Activated naive CD4-positive, alpha-beta T cell treated with anti-CD3 and anti-CD28 coated beads, Interleukin-2, amount 10 ng/mL, durations not matched to agents 7 days and 5 days (primary cell): Measurements from ENCODE around the gene ASTN2.

Experiments
- CTCF ChIA-PET: fragments of 350-600 bp; sonication (Branson Sonifier 250); formaldehyde crosslinking; loops from one replicate; lab custom pipeline; 2021; ENCODE audit warnings: antibody characterized with exemption; lab: Charles Lee
- DNase-seq: peaks from one replicate; pipeline ENCODE4 v3.0.0-alpha.2; 2020
- H3K27ac Mint-ChIP-seq: one replicate; pipeline ENCODE4 v1.8.0; 2021; ENCODE audit warnings: mild to moderate bottlenecking, moderate library complexity, mixed read lengths
- H3K27me3 Mint-ChIP-seq: one replicate; pipeline ENCODE4 v1.8.0; 2021; ENCODE audit warnings: mild to moderate bottlenecking, mixed read lengths
- H3K36me3 Mint-ChIP-seq: one replicate; pipeline ENCODE4 v1.8.0; 2021; ENCODE audit warnings: mixed read lengths
- H3K4me1 Mint-ChIP-seq: one replicate; pipeline ENCODE4 v1.8.0; 2021; ENCODE audit warnings: mixed read lengths
- H3K4me3 Mint-ChIP-seq: one replicate; pipeline ENCODE4 v1.8.0; 2021; ENCODE audit warnings: mild to moderate bottlenecking, moderate library complexity, mixed read lengths
- H3K9me3 Mint-ChIP-seq: one replicate; pipeline ENCODE4 v1.8.0; 2021; ENCODE audit warnings: mixed read lengths

Gene ASTN2

DNA sequence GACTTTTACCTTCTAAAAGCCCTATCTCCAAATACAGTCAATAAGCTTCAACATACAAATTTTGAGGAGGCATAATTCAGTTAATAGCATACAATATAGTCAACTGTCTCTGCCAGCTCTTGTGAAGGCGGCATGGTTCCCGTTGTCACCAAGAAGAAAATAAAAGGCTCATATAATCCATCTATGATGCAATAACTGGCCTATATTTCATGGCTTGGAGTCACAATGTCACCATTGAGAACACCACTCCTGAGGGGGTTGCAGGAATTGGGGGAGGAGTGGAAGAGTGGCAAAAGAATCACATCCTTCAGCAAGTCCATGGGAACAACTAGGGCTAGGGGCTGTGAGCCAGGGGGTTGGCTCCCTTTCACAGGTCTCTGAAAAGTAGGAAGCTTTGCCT lies 16.0 kb upstream of the ASTN2 start:
- Mint-ChIP-seq H3K27me3 (no peaks in the 10 kb centered on the region), H3K9me3 (no peaks in the 10 kb centered on the region), H3K36me3 (no peaks in the 10 kb centered on the region), H3K4me3 (no peak overlapping the region), H3K27ac (no peak overlapping the region), H3K4me1 (no peaks in the 10 kb centered on the region)
- CTCF ChIA-PET = no interaction called here
- no peak for DNase-seq

DNA sequence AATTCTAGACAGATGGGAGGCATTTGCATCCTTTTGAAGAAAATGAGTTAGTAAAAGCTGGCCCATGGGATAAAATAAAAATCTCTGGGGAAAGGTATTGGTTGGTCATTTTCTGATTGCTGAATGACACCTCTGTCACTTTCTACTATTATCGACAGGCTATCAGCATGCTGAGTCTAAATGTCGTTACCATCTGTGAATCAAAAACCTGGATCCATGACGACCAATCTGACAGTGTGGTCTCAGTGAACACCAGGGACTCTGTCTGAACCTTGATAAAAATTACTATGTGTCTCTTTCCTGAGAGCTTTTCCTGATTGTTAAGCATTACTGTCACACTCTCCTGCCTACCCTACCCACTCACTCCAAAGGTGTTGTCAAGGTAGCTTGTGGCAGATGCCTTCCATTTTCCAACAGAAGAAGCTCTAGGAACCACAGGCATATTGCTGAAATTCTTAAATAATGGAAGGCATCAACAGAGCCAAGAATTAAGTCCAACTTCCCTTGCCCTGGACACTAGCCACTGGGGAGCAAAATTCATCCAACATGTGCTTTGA lies 12.6 kb upstream of the ASTN2 start:
- no peak for DNase-seq
- no peaks in the 10 kb centered on the region for H3K36me3 Mint-ChIP-seq
- no peaks in the 10 kb centered on the region for H3K27me3 Mint-ChIP-seq
- H3K9me3 Mint-ChIP-seq = no peaks in the 10 kb centered on the region
- no peak overlapping the region for H3K27ac Mint-ChIP-seq
- CTCF ChIA-PET = interaction anchor here (0.8 kb wide), 1 partner anchor 27 kb away, joined by 4 read pairs; no protein-coding TSS in a partner anchor
- no peaks in the 10 kb centered on the region for H3K4me1 Mint-ChIP-seq
- H3K4me3 Mint-ChIP-seq = no peak overlapping the region

DNA sequence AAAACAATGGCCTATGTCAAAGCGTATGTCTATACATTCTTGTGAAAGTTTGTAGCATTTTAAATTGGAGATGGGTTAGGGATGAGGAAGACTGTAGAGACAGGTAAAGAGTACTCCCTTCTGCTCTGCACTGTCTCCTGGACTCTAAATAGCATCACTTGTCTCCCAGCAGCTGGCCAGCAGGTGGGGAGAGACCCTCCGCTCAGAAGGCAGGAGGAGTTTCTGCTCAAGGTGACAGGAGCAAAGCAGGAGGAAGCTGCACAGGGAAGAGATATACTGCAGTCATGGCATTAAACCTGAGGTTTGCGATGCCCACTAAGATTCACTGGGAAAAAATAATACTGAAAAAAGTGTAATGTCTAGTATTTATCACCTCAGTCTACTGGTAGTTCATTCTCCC lies 10.7 kb upstream of the ASTN2 start:
- Mint-ChIP-seq H3K36me3 (no peaks in the 10 kb centered on the region), H3K4me1 (no peaks in the 10 kb centered on the region), H3K9me3 (no peaks in the 10 kb centered on the region), H3K27me3 (no peaks in the 10 kb centered on the region), H3K27ac (no peak overlapping the region), H3K4me3 (no peak overlapping the region)
- CTCF ChIA-PET = no interaction called here
- DNase-seq = no peak

DNA sequence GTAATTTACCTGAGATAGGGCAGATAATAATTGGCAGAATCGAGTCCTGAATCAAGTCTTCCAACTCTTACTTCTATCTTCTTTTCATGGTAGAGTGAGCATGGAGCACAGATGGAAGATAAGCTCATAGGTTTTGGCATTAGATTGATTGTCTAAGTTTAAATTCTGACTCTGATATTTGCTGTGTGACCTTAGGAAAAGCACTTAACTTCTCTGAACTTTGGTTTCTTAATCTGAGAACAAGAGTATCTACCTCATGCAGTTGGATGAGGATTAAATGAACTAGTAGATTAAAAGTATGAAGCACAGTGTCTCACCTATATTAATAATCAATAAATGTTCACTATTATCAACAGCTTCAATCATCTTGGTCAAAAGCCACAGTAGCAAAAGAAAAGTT lies 9.4 kb upstream of the ASTN2 start:
- Mint-ChIP-seq H3K4me1 (no peaks in the 10 kb centered on the region), H3K27me3 (no peaks in the 10 kb centered on the region), H3K9me3 (no peaks in the 10 kb centered on the region), H3K36me3 (no peaks in the 10 kb centered on the region), H3K27ac (no peak overlapping the region), H3K4me3 (no peak overlapping the region)
- CTCF ChIA-PET = no interaction called here
- DNase-seq = no peak

DNA sequence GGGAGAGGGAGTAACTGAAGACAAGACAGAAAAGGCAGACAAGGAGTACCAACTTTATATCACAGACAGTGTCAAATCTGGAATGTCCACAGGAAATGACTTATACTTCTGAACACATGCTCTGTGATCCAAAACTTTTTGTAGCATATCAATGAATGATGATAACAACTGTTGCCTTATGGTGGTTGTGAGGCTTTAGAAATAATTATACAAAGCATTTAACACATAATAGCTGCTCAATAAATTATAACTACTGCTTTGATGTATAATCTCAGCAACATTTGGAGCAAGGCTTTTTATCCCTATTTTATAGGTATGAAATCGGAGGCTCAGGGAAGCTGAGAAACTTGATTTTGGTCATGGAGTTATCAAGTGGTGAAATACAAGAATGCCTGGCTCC lies 3.3 kb upstream of the ASTN2 start:
- Mint-ChIP-seq H3K4me1 (peaks cover 3% of the 10 kb centered on the region), H3K4me3 (no peak overlapping the region), H3K36me3 (no peaks in the 10 kb centered on the region), H3K27me3 (peaks cover 14% of the 10 kb centered on the region), H3K9me3 (no peaks in the 10 kb centered on the region), H3K27ac (no peak overlapping the region)
- DNase-seq = no peak
- CTCF ChIA-PET = no interaction called here

DNA sequence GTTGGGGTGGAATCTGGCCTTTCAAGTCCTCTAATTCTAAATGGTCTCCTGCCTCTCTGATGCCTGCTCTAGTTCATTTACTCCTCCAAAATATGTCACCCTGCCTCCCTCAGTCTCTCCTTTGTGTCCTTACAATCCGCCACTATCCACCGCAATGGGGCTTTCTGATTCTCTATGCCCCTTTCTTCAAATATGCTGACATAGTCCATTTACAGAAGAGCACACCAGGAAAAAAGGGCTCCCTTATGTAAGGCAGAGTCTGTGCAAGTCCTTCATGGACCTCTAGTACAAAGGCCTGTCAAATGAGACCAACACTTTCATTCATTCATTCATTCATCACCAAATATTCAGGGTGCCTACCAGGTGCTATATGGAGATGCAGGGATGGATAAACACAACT lies 2.0 kb upstream of the ASTN2 start:
- CTCF ChIA-PET = no interaction called here
- Mint-ChIP-seq H3K4me3 (no peak overlapping the region), H3K9me3 (no peaks in the 10 kb centered on the region), H3K36me3 (no peaks in the 10 kb centered on the region), H3K27me3 (peaks cover 27% of the 10 kb centered on the region), H3K27ac (no peak overlapping the region), H3K4me1 (peaks cover 3% of the 10 kb centered on the region)
- DNase-seq = no peak

DNA sequence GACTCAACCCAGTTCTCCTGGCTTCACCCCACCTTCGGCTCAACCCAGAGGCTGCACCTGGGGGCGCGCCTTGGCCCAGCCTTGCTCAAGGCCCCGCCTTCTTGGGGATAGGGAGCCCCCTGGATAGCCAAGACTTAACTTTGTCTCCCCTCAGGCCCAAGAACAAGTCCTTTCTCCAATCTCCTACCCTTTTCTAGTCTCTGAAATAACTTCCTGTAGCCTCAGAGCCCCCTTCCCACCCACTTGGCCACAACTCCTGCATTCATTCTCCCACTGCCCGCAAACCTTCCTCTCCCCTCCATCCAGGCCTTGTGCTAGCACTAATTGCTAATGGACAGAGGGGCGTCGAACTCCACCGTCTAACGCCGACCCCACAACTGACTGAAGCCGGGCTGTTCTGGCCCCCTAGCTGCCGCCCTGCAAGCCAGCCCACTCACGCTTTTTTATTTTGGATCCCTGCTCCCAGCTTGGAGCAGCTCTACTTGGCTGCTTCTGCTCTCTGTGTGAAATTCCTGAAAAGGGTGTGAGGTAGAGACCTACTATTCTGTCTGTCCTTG lies 579 bp upstream of the ASTN2 start:
- H3K4me3 Mint-ChIP-seq = no peak overlapping the region
- no peak for DNase-seq
- CTCF ChIA-PET = no interaction called here
- peaks cover 3% of the 10 kb centered on the region for H3K4me1 Mint-ChIP-seq
- peaks cover 33% of the 10 kb centered on the region for H3K27me3 Mint-ChIP-seq
- H3K27ac Mint-ChIP-seq = no peak overlapping the region
- H3K36me3 Mint-ChIP-seq = no peaks in the 10 kb centered on the region
- no peaks in the 10 kb centered on the region for H3K9me3 Mint-ChIP-seq

DNA sequence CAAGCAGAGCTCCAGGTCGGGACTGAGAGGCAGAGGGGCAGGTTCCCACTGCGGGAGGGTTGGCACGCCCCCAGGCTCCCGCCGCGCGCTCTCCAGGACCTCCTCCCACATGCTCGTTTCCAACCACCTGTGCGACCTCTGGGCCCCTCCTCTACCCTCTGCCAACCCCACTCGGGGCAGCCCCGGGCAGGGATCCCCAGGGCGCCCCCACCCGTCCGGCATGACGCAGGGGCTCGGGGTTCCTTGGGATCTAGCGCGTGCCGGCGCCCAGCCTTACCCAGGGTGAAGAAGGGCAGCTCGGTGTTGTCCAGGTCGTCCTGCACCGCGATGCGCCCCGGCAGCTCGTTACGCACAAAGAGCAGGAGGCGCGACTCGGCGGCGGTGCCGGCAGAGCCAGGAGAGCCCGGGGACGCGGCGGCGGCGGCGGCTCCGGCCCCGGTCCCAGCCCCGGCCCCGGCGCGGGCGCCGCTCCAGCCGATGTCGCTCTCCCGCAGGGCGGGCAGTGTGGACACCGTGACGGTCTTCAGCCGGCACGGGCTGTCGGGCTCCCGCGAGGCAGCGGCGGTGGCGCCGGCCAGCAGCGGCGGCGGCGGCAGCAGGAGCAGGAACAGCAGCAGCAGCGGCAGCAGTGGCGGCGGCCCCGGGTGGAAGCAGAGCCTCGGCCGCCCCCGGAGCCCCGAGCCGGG lies 494 bp downstream of the ASTN2 start:
- Mint-ChIP-seq H3K27ac (no peak overlapping the region), H3K9me3 (no peaks in the 10 kb centered on the region), H3K27me3 (peaks cover 33% of the 10 kb centered on the region), H3K4me1 (peaks cover 3% of the 10 kb centered on the region), H3K36me3 (no peaks in the 10 kb centered on the region), H3K4me3 (no peak overlapping the region)
- no peak for DNase-seq
- CTCF ChIA-PET = no interaction called here

DNA sequence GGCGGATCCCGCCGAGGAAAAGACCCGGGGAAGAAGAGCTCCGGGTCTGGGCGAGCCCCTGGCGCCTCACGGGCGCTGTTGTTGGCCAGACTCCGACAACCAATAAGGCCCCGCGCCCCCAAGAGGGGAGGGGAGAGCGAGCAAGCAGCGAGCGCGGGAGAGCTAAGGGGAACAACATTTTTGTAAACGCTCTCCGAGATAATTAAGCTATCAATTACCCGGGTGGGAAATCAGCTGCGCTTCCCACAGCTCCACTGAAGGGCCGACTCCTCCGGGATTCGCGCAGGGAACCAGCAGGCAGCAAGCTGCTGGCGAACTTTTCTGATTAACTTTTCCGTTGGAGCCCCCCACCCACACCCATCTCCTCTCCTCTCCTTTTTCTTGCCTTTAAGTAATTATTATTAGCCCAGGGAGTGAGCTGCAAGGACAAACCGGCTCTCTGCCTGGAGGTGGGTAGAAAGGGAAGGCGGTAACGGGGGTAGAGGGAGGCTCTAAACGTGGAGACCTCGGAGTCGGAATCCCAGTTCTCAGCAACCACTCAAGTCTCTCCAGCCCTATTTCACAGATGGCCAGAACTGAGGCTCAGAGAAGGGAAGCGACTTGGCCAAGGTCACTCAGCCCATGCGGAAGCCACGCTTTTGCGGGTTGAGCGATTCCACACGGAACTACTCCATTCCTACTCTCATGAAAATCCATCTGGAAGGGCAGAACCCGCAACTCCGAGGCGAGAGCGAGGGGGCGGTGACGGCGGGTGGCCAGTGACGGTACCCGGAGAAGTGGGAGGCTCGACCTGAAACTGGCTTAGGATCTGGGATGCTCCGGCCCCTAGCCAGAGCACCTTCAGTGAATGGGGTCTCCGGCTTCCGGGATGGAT lies 1.3 kb downstream of the ASTN2 start:
- no peaks in the 10 kb centered on the region for H3K36me3 Mint-ChIP-seq
- peaks cover 3% of the 10 kb centered on the region for H3K4me1 Mint-ChIP-seq
- no peaks in the 10 kb centered on the region for H3K9me3 Mint-ChIP-seq
- CTCF ChIA-PET = no interaction called here
- no peak overlapping the region for H3K4me3 Mint-ChIP-seq
- no peak for DNase-seq
- no peak overlapping the region for H3K27ac Mint-ChIP-seq
- H3K27me3 Mint-ChIP-seq = peaks cover 33% of the 10 kb centered on the region

DNA sequence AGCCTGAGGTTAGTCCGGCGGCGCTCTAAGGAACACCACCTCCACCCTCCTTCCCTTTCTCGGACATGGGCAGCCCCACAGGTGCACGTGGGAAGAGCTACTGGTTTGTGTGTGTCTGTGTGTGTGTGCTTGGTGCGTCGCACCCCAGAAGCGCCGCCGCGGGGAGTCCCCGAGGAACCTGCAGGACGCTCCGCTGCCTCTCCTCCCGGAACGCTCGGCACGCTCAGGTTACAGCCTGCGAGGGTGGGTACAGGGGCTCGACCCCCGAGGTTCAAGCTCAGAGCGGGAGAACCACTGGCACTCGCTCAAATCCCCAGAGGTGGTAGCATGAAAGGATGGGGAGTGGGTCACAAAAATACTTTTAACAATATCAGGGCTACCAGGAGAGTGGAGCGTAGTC lies 2.0 kb downstream of the ASTN2 start:
- Mint-ChIP-seq H3K27me3 (peaks cover 33% of the 10 kb centered on the region), H3K4me1 (peaks cover 3% of the 10 kb centered on the region), H3K36me3 (no peaks in the 10 kb centered on the region), H3K27ac (peak overlapping the region; percentile 28), H3K9me3 (no peaks in the 10 kb centered on the region), H3K4me3 (no peak overlapping the region)
- no peak for DNase-seq
- CTCF ChIA-PET = no interaction called here

DNA sequence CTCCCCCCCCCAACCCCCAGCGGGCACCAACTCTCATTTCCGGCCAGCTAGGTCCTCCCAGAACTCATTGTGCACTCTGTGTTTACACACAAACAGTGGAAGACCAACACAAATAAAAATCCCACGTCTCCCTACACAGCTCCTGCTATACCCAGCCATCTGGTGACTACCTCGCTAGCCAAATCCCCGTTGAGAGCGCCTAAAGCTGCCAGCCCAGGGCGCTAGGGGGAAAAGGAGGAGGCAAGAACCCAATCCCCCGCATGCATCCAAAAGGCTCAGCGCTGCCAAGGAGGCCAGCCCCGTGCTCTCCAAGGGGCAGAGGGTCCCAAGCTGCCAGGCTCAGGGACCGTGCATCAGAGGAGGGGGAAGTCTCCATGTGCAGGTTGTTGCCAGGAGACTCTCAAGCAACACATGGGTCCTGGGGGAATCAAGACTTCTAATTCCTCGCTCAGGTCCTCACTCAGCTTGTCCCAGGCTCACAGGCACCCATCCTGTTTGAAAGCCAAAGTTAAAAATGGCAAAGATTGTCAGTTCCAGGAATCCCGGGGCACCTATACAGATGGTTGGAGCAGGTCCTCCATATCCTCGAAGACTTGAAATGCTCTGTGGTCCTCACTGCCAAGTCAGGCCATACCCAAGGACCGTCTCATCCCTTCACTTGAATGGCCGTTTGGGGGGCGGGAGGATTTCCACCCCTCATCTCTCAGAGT lies 2.7 kb downstream of the ASTN2 start:
- Mint-ChIP-seq H3K4me1 (peaks cover 3% of the 10 kb centered on the region), H3K27me3 (peaks cover 33% of the 10 kb centered on the region), H3K4me3 (no peak overlapping the region), H3K36me3 (no peaks in the 10 kb centered on the region), H3K27ac (peak overlapping the region; percentile 28), H3K9me3 (no peaks in the 10 kb centered on the region)
- DNase-seq = no peak
- CTCF ChIA-PET = interaction anchor here (0.8 kb wide), 1 partner anchor 16 kb away, joined by 3 read pairs; no protein-coding TSS in a partner anchor

DNA sequence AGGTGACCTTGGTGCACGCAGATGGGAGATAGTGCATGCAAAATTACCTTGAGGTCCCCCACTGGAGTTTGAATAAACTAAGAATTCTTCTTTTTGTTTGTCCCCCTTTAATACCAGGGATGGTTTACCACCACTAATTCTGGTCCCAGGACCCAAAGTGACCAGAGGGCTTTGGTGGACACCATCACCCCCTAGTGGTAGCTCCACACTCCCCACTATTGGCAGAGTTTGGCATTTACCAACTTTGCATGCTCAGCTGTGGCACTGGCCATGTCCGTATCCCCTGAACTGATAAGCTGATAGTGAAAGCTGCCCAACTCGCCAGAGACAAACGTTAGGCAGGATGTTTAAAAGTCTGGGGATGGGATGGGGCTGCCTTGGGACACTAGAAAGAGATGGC lies 3.3 kb downstream of the ASTN2 start:
- no peaks in the 10 kb centered on the region for H3K9me3 Mint-ChIP-seq
- H3K27ac Mint-ChIP-seq = no peak overlapping the region
- no peaks in the 10 kb centered on the region for H3K36me3 Mint-ChIP-seq
- H3K27me3 Mint-ChIP-seq = peaks cover 33% of the 10 kb centered on the region
- peaks cover 3% of the 10 kb centered on the region for H3K4me1 Mint-ChIP-seq
- H3K4me3 Mint-ChIP-seq = no peak overlapping the region
- DNase-seq = no peak
- CTCF ChIA-PET = interaction anchor here (0.8 kb wide), 1 partner anchor 16 kb away, joined by 3 read pairs; no protein-coding TSS in a partner anchor

DNA sequence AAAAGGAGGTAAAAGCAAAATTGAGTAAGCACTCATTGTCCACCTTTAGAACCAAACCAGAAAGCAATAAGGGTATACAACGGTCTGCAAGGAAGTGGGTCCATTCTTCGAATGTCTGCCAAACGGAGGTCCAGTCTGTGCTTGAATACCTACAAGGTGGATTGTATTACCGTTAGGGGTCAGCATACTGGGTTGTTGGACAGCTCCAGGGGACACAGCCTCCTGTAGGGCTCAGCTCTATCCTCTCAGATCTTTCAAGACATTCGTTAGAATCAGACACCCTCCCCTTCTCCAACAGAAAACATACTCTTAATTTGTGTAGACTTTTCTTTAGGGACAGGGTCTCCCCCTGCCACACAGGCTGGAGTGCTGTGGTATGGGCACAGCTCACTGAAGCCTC lies 5.5 kb downstream of the ASTN2 start:
- no peaks in the 10 kb centered on the region for H3K36me3 Mint-ChIP-seq
- no peaks in the 10 kb centered on the region for H3K9me3 Mint-ChIP-seq
- no peak for DNase-seq
- H3K27me3 Mint-ChIP-seq = peaks cover 31% of the 10 kb centered on the region
- CTCF ChIA-PET = no interaction called here
- H3K4me1 Mint-ChIP-seq = peaks cover 3% of the 10 kb centered on the region
- H3K4me3 Mint-ChIP-seq = no peak overlapping the region
- no peak overlapping the region for H3K27ac Mint-ChIP-seq

DNA sequence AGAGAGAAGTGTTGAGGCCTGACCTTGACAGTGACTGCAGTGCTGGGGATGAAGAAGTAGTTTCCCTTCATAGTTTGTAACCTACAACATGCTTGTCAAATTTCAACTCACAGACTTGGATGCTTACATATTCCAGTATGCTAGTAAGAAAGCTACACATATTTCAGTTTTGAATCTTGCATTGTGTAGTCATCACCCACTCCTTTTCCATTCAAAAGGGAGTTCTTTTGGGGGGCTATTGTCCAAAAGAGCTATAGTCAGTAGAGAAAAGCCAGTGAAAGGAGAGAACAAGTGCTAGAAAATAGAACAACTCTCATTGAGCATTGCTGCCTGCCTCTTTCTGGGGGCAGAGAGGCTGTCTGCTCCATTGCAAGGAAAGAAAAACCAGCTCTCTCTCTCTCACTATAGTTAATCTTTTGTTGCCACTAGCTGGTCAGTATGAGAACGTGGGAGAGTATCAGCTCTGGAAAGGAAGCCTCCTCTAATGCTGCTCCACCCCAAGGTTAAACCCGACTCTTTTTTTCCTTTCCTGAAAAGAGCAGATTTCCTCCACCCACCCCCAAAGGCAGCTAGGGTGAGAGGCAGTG lies 7.3 kb downstream of the ASTN2 start:
- no peak for DNase-seq
- CTCF ChIA-PET = no interaction called here
- no peaks in the 10 kb centered on the region for H3K36me3 Mint-ChIP-seq
- H3K27ac Mint-ChIP-seq = no peak overlapping the region
- no peak overlapping the region for H3K4me3 Mint-ChIP-seq
- no peaks in the 10 kb centered on the region for H3K4me1 Mint-ChIP-seq
- peaks cover 13% of the 10 kb centered on the region for H3K27me3 Mint-ChIP-seq
- no peaks in the 10 kb centered on the region for H3K9me3 Mint-ChIP-seq
